ENCODE results near the gene SH3BP5. TPM values are rescaled to one million over a fixed set of nuclear protein-coding genes. Genes with fewer than 3 reads are reported as not detected.

The SH3BP5 gene
- total RNA-seq (1 to 10 TPM; 2.8 to 9.4 (median 5.6) TPM), polyA plus RNA-seq (1 to 10 TPM; 6.7 to 9.8 TPM)

DNA sequence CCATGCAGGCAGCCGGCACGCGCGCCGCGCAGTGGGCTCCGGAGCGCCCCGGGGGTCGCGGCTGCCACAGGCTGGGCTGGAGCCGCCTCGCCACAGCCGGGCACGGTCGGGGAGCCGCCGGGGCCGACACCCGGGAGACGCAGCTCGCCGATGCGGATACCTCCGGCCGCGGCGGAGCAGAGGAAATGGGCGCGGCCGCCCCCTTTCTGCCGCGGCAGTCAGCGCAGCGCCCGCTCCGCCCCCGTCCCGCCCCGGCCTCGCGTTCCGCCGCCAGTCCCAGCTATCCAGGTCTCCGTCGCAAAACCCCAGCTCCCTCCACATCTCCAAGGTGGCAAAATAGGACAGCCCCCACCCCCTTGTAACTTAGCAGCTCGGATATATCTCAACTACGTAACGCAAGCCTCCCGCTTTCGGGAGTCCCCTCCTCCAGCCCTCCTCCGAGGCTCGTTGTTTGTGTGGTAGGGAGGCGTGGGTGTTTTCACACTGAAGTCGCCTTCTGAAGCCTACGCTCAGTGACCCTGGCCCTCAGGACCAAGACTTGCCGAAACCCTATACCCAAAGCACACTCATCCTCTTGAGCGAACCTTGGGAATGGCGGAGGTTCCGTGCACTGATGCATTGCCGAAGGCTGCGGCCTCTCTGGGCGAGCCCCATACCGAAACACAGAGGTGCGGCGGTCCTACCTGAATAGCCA is at the start of gene SH3BP5:
Gene SH3BP5 (minus strand): TSS at position 182 of the 694 bp plus-strand sequence. CDS start 178 bp downstream, at position 4.
- peak; percentile 95 to 98 (median 98) for ATAC-seq
- peak; percentile 44 to 90 (median 74) for DNase-seq
- Histone ChIP-seq H3K4me1 (peaks cover 0 to 7% (median 0%) of the 10 kb centered on the region in 3 donors), H3K4me3 (peak within 1 kb of the TSS; percentile 60 to 93 (median 80)), H3K36me3 (no peaks in the 10 kb centered on the region), H3K27me3 (no peaks in the 10 kb centered on the region), H3K27ac (peak within 1 kb of the TSS in 2 of 4 donors; percentile 44 to 46), H3K9me3 (no peaks in the 10 kb centered on the region)
- FAIRE-seq: no peak
- TF ChIP-seq, protein P1, sequence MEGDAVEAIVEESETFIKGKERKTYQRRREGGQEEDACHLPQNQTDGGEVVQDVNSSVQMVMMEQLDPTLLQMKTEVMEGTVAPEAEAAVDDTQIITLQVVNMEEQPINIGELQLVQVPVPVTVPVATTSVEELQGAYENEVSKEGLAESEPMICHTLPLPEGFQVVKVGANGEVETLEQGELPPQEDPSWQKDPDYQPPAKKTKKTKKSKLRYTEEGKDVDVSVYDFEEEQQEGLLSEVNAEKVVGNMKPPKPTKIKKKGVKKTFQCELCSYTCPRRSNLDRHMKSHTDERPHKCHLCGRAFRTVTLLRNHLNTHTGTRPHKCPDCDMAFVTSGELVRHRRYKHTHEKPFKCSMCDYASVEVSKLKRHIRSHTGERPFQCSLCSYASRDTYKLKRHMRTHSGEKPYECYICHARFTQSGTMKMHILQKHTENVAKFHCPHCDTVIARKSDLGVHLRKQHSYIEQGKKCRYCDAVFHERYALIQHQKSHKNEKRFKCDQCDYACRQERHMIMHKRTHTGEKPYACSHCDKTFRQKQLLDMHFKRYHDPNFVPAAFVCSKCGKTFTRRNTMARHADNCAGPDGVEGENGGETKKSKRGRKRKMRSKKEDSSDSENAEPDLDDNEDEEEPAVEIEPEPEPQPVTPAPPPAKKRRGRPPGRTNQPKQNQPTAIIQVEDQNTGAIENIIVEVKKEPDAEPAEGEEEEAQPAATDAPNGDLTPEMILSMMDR (IDR thresholded peaks at IDR 0.05): peak; percentile 56 to 72 (median 59)
- intact Hi-C loops (cut with DNase I): loop anchor here in 2 of 3 donors (5.0 kb wide), 1 partner anchor 65 kb away; no protein-coding TSS in a partner anchor
- 10 to 15% methylated on average over 44 to 66 of the region's 66 CpGs for WGBS, 2 donors

- 55 to 66% methylated on average over 6 of the region's 6 CpGs for WGBS, 2 donors
- no peak for ATAC-seq
- Histone ChIP-seq H3K27ac (no peak overlapping the region), H3K36me3 (no peaks in the 10 kb centered on the region), H3K27me3 (no peaks in the 10 kb centered on the region), H3K4me3 (no peak overlapping the region), H3K4me1 (no peaks in the 10 kb centered on the region), H3K9me3 (no peaks in the 10 kb centered on the region)
- no peak for DNase-seq
- TF ChIP-seq, protein P1 (IDR thresholded peaks at IDR 0.05): no peak
- no peak for FAIRE-seq
- intact Hi-C loops (cut with DNase I): loop anchor here in 1 of 3 donors (10.0 kb wide), 1 partner anchor 116 kb away; no protein-coding TSS in a partner anchor
Observed at GRCh38 chr3:15380980-15381890, 48.8 kb upstream of the SH3BP5 start.

GRCh38 chr3:15377961-15378791 is 45.8 kb upstream of the SH3BP5 start:
- WGBS, 2 donors: 18% methylated on average over 16 of the region's 16 CpGs
- H3K4me3 ChIP-seq: no peak overlapping the region

DNA sequence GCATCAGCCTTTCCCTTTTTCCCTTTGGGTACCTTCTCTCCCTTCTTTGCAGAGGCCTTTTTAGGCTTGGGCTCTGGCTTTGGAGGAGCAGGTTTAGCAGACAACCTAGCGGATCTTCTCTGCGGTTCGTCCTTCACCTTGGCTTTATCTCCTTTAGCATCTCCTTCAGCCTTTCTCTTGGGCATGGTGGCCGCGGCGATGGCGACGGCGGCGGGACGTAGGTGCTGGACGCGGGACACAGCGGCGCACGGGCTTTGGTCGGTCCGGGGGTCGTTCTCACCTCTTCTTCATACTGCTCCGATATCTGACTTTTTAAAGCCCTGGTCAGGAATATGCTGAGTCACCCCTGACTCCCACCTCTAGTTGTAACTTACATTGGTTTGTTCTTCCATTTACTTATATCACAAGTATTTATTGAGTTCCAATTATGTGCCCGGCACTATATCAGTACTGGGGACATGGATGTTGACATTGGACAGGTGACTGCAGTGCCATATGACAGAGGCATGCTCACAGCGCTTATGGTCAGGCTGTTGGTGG is 43.1 kb upstream of the SH3BP5 start:
- Histone ChIP-seq H3K36me3 (no peaks in the 10 kb centered on the region), H3K27me3 (no peaks in the 10 kb centered on the region), H3K27ac (no peak overlapping the region), H3K4me3 (no peak overlapping the region), H3K9me3 (no peaks in the 10 kb centered on the region), H3K4me1 (no peaks in the 10 kb centered on the region)
- 87 to 88% methylated on average over 20 to 22 of the region's 22 CpGs for WGBS, 2 donors
- ATAC-seq (no peak), DNase-seq (no peak), FAIRE-seq (no peak)
- intact Hi-C loops (cut with DNase I): no loop called here
- TF ChIP-seq, protein P1 (IDR thresholded peaks at IDR 0.05): no peak

More at GRCh38 chr3:15377961-15378791, 45.8 kb upstream of the SH3BP5 start:
- Histone ChIP-seq H3K9me3 (no peaks in the 10 kb centered on the region), H3K27ac (peak overlapping the region in 3 of 4 donors; percentile 23 to 82 (median 78)), H3K4me1 (no peaks in the 10 kb centered on the region), H3K36me3 (no peaks in the 10 kb centered on the region), H3K27me3 (no peaks in the 10 kb centered on the region)
- peak; percentile 65 for FAIRE-seq
- peak; percentile 89 to 95 (median 94) for DNase-seq
- peak; percentile 99 to 100 (median 99) for ATAC-seq
- intact Hi-C loops (cut with DNase I): loop anchor here in 1 of 3 donors (2.0 kb wide), 1 partner anchor 109 kb away; no protein-coding TSS in a partner anchor
- TF ChIP-seq, protein P1 (IDR thresholded peaks at IDR 0.05): peak; percentile 66 to 77 (median 74)

Data from pancreas (tissue), 10 donors.